NCI-H510A treated with DMSO at 0.1 percent for 48 hours (cell line): ENCODE measurements around the gene SUV39H1.
A peak's percentile ranks its signal among the peaks of the same experiment; 100 is the strongest.

ENCODE experiments used
- DNase-seq: peaks from one replicate; lab custom pipeline; 2025; lab: John Stamatoyannopoulos, UW

Gene SUV39H1

GRCh38 chrX:48714573-48714972 lies 18.0 kb downstream of the SUV39H1 start:
- DNase-seq, result no peak

GRCh38 chrX:48715072-48715471 lies 18.5 kb downstream of the SUV39H1 start:
- no peak for DNase-seq

DNA sequence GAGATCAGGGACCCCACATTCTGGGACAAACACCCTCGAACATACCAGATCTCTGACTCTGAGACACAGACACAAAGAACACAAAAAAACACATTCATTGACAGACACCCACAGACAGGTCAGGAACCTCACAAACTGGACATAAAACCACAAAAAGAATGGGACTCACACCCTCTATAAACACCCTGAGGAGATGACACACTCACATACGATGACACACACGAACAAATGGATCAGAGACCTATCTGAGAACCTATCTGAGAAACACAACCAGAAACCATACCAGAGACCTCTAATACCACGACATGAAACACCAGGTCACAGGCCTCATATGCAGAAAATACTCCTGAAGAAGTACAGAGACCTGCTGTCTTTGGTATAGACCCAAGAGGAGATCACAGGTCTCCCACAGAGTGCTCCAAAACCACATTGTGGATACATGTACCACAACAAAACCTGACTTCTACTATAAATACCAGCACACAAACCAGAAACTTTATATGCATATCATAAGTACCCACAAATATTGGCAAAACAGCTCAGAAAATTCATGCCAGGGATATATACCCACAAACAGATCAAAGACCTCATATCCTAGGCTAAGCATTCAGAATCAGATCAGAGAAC lies 19.5 kb downstream of the SUV39H1 start:
- DNase-seq, result no peak

DNA sequence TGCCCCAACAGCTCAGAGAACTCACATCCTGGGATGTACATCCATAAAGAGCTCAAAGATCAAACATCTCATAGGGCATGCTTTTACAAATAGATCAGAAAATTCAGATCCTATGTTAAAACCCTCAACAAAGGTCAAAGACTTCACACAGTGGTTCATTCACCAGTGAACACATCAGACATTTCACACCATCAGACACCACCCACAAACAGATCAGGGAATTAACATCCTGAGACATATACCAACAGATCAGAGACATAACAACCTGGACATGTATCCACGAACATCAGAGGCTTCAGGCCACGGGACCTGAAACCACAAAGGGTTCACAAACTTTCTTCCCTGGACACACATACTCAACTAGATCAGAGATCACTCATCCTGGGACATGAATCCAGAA lies 23.4 kb downstream of the SUV39H1 start:
- DNase-seq, result no peak

DNA sequence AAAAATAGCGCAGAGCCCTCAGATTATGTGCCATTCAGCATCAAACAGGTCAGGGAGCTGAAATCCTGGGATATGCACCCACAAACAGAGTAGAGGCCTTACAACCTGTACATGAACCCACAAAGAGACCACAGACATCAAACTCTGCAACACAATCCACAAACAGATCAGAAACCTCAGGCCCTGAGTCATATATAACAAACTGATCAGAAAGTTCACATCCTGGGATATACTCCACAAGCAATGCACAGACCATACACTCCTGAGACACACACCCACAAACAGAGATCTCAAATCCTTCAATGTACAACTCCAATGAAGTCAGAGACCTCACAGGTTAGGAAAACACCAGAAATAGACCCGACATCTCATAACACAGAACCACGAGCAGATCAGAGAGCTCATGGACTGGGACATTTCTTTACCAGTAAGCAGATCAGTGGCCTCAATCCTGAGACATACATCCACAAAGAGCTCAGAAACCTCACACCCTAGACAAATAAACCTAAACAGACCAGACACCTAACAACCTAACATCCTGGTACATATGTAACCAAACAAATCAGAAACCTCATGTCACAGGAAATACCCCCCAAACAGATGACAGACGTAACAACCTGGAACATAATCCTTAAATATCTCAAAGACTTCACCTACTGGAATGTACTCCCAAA lies 24.2 kb downstream of the SUV39H1 start:
- DNase-seq, result no peak

DNA sequence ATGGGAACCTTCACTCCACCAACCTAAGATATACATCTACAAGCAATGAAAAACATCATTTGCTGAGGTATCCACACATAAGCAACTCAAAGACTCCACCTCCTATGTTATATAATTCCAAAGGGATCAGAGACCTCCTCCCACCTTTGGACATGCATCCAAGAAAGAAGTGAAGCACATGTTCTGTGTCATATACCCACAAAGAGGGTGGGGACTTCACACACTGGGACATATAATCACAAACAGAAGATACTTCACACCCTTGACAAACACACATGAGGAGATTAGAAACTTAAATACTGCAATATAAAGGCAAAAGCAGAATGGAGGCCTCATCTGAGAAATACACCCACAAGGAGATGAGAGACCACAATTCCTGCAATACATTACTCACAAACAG lies 25.4 kb downstream of the SUV39H1 start:
- no peak for DNase-seq

DNA sequence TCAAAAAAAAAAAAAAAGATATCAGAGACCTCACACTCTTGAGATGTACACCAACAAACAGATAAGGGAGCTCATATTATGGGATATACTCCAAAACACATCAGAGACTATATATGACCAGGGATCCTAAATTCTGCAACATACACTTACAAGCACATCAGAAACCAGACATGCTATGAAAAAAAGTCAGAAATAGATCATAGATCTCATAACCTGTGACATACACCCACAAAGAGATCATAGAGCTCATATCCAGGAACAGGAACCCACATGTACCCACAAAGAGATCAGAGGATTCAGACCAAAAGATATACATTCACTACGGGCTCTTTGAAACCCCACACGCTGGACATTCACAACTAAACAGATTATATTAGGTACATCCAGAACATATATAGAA lies 30.1 kb downstream of the SUV39H1 start:
- no peak for DNase-seq

DNA sequence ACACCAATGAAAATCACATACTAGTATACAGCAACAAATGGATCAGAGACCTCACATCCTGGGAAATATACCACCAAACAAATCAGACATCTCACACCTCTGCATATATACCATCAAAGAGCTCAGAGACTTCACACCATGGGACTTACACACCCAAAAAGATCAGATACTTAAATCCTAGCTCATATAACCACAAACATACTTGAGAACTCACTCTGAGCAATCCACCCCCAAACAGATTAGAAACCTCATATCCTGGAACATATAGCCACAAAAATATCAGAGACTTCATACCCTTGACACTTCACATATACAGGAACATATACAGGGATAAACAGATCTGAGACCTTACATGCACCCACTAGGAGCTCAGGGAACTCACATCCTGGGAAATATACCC lies 32.1 kb downstream of the SUV39H1 start:
- DNase-seq, result no peak

GRCh38 chrX:48736303-48736702 lies 39.8 kb downstream of the SUV39H1 start:
- no peak for DNase-seq

GRCh38 chrX:48736878-48737212 lies 40.3 kb downstream of the SUV39H1 start:
- no peak for DNase-seq

- peak; percentile 94 for DNase-seq
These were observed 40.8 kb downstream of the SUV39H1 start for GRCh38 chrX:48737213-48737938.

DNA sequence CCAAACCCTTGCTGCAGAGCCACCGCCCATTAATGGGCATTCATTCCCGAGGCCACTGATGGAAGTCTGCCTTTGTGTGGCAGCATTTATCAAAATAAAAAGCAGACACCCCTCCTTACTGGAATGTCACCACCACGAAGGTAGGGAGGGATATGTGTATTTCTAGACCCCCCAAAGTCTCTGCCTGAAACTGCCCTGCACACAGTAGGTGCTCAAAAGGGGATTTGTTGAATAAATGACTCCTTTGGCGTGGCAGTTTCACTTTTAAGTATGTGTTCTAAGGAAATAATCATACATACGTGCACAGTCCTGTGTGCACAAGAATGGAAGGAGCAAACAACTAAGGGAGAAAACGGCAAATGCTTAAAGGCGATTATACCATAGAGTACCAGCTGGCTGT lies 41.4 kb downstream of the SUV39H1 start:
- no peak for DNase-seq

DNA sequence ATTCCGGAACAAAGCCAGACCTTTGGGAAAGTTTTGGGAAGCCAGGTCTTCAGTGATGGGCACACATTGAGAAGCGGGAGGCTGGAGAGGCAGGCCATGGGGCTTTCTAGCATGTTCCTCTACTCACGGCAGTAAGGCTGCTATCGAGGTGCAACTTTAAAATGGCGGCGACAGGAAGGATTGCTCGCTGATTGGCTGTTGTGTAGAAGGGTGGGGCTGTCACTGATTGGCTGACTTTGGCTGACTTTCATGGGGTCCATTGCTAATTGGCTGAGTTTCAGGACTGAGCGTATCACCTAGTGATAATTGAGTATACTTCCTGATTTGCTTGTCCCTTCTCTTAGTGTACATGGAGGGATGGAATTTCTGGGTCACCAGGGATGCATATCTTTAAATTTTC lies 45.3 kb downstream of the SUV39H1 start:
- peak; percentile 68 for DNase-seq

DNA sequence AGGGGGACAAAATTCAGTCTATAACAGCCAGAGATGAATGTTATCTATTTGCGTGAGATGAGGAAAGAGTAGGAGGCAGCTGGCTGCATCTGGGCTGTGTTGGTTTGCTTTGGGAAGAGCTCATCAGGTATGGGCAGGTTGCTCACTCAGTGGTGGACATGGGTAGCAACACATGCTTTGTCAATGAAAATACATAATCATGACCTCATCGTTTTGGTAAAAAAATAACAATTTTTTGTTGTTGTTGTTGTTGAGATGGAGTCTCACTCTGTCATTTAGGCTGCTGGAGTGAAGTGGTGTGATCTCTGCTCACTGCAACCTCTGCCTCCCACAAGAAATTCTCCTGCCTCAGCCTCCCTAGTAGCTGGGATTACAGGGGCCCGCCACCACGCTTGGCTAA lies 48.7 kb downstream of the SUV39H1 start:
- no peak for DNase-seq

GRCh38 chrX:48747415-48748016 lies 51.0 kb downstream of the SUV39H1 start:
- DNase-seq, result no peak

- no peak for DNase-seq
These were observed 52.6 kb downstream of the SUV39H1 start for GRCh38 chrX:48749182-48749581.

DNA sequence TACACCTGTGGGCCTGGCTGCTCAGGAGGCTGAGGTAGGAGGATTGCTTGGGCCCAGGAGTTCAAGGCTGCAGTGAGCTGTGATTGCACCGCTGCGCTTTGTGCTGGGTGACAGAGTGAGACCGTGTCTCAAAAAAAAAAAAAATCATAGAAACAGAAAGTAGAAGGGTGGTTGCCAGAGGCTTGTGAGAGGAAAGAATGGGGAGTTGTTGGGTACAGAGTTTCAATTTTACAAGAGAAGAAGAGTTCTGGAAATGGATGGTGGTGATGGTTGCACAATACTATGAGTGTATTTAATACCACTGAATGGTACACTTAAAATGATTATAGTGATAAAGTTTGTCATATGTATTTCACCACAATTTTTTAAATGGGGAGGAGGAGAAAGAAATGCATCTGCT lies 54.8 kb downstream of the SUV39H1 start:
- no peak for DNase-seq

- no peak for DNase-seq
These were observed 56.0 kb downstream of the SUV39H1 start for GRCh38 chrX:48752498-48752897.

DNA sequence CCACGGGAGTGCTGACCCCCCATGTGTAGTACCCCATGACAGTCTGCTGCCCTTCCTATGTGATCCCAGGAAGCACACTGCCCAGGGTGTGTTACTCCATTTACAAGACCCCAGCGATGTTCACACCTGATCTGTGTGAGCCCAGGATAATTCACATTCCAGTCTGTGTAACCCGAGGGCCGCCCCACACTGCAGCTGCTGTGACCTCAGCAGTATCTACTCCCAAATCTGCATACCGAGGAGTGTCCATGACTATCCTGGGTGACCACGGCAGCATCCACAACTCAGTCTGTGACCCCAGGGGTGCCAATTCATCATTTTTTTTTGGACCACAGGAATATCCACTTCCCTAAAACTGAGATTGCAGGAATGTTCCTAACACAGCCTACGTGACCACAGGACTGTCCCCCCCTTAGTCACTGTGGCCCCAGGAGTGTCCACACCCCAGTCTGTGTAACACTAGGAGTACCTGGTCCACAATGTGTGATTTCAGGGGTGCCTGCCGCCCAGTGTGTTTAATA lies 57.2 kb downstream of the SUV39H1 start:
- DNase-seq, result no peak

DNA sequence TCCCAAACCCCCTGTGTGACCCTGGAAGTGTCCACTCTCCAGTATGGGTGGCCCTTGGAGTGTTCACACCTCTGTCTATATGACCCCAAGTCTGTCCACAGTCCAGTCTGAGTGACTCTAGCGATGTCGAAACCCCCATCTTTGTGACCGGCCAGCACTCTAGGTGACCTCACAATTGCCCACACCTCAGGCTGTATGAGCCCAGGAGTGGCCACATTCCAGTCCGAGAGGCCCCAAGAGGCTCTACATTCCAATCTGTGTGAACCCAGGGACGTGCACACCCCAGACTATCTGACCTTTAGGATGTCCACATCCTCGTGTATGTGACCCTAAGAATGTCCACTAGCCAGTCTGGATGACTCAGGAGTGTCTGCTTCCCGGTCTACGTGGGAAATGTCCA lies 57.7 kb downstream of the SUV39H1 start:
- no peak for DNase-seq
